ENCODE measurements around the gene LARGE1. TPM values are rescaled to one million over a fixed set of nuclear protein-coding genes. Genes with fewer than 3 reads are reported as not detected.

Gene LARGE1
- total RNA-seq, 1 donor from 2014 or later: 35.7 TPM

DNA sequence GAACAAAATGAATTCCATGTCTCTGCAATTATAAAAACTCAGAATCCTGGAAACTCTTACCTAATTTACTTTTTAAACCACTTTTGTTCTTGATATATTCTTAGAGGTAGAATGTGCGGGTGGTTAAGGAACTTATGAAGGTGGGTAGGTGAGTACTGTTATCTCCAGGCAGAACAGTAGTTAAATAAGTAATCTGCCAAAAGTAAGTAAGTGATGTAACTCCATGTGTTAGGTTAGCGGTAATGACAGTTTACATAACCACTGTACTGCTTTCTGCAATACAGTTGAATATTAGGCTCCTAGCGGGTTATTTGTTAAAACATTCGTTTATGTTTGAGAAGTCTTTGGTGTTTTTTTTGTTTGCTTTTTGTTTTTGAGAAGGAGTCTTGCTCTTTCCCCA, 7.1 kb downstream of the LARGE1 start:
- no peaks in the 10 kb centered on the region for H3K9me3 Mint-ChIP-seq
- no peak overlapping the region for H3K4me3 Mint-ChIP-seq
- TF ChIP-seq, protein P1, sequence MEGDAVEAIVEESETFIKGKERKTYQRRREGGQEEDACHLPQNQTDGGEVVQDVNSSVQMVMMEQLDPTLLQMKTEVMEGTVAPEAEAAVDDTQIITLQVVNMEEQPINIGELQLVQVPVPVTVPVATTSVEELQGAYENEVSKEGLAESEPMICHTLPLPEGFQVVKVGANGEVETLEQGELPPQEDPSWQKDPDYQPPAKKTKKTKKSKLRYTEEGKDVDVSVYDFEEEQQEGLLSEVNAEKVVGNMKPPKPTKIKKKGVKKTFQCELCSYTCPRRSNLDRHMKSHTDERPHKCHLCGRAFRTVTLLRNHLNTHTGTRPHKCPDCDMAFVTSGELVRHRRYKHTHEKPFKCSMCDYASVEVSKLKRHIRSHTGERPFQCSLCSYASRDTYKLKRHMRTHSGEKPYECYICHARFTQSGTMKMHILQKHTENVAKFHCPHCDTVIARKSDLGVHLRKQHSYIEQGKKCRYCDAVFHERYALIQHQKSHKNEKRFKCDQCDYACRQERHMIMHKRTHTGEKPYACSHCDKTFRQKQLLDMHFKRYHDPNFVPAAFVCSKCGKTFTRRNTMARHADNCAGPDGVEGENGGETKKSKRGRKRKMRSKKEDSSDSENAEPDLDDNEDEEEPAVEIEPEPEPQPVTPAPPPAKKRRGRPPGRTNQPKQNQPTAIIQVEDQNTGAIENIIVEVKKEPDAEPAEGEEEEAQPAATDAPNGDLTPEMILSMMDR (IDR thresholded peaks at IDR 0.05; ENCODE audit: unreplicated experiment): no peak
- H3K27ac Mint-ChIP-seq: no peak overlapping the region
- H3K4me1 Mint-ChIP-seq: peaks cover 7% of the 10 kb centered on the region
- peaks cover 5% of the 10 kb centered on the region for H3K27me3 Mint-ChIP-seq (ENCODE audit: low read depth)
- peaks cover 3% of the 10 kb centered on the region for H3K36me3 Mint-ChIP-seq
- DNase-seq (ENCODE audit: low spot score in 2 of 2, unreplicated experiment in 2 of 2): no peak

- H3K9me3 Mint-ChIP-seq: no peaks in the 10 kb centered on the region
- no peak overlapping the region for H3K4me3 Mint-ChIP-seq
- no peak overlapping the region for H3K27ac Mint-ChIP-seq
- peaks cover 2% of the 10 kb centered on the region for H3K4me1 Mint-ChIP-seq
- H3K36me3 Mint-ChIP-seq: peaks cover 3% of the 10 kb centered on the region
- no peaks in the 10 kb centered on the region for H3K27me3 Mint-ChIP-seq (ENCODE audit: low read depth)
- DNase-seq (ENCODE audit: low spot score in 2 of 2, unreplicated experiment in 2 of 2): no peak
- TF ChIP-seq, protein P1 (IDR thresholded peaks at IDR 0.05; ENCODE audit: unreplicated experiment): no peak
These were observed 10.4 kb downstream of the LARGE1 start for GRCh38 chr22:33909911-33910310.

DNA sequence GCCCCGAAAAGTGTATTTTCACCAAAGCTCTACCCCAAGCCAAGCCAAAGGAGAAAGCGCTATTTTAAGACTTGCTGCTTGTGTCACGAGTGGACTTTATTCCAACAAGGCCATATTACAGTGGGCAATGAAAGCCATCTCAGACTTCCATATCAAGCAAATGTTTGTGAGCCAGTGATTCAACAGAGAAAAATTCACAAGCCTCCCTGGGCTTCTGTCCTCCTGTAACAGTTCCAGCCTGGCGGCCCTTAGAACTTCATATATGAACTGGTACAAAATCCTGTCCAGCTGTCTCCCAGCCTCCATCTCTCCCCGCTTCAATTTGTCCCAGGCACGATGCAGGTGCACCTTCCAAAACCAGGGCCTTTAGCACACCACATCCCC, 11.2 kb downstream of the LARGE1 start:
- Mint-ChIP-seq H3K4me3 (no peak overlapping the region), H3K9me3 (no peaks in the 10 kb centered on the region), H3K27me3 (ENCODE audit: low read depth) (no peaks in the 10 kb centered on the region), H3K36me3 (peaks cover 3% of the 10 kb centered on the region), H3K27ac (no peak overlapping the region), H3K4me1 (peaks cover 2% of the 10 kb centered on the region)
- no peak for DNase-seq (ENCODE audit: low spot score in 2 of 2, unreplicated experiment in 2 of 2)
- TF ChIP-seq, protein P1 (IDR thresholded peaks at IDR 0.05; ENCODE audit: unreplicated experiment): no peak

DNA sequence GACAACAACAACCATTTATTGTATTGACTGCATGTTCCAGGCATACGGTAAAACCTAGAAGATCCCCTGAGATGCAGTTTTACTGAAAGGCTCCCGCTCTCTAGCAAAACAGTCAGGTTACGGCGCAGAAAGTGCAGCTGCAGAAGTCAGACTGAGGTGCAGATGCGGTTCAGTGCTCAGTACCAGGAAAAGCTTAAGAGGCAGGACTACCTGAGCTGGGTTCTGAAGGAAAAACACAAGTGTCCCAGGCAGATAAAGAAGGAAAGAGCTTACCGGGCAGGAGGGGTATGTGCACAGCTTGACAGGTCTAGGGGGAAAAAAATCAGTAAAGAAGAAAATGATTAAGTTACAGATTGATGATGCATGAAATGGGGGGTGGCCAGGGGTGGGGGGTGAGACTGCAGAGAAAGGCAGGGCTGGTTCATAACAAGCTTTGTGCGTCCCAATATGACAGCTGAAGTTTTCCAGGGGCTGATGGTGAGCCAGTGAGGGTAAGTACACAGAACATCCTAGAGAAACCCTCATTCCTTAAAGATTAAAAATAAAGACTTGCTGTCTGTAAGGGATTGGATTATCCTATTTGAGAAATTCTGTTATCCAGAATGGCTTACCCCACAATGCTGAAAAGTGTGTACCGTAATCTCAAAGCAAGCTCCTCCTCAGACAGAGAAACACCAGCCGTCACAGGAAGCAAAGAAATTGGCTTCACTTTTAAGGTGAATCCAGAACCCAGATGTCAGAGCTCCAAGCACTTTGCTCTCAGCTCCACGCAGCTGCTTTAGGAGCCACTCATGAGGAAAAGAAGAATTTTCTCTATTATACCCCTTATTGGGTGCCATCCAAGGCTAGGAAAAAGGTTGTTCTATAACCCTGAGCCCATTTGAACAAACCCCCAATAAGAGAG, 11.9 kb downstream of the LARGE1 start:
- H3K36me3 Mint-ChIP-seq: peaks cover 3% of the 10 kb centered on the region
- TF ChIP-seq, protein P1 (IDR thresholded peaks at IDR 0.05; ENCODE audit: unreplicated experiment): no peak
- no peaks in the 10 kb centered on the region for H3K27me3 Mint-ChIP-seq (ENCODE audit: low read depth)
- no peak for DNase-seq (ENCODE audit: low spot score in 2 of 2, unreplicated experiment in 2 of 2)
- H3K27ac Mint-ChIP-seq: no peak overlapping the region
- peaks cover 2% of the 10 kb centered on the region for H3K4me1 Mint-ChIP-seq
- H3K4me3 Mint-ChIP-seq: no peak overlapping the region
- no peaks in the 10 kb centered on the region for H3K9me3 Mint-ChIP-seq

DNA sequence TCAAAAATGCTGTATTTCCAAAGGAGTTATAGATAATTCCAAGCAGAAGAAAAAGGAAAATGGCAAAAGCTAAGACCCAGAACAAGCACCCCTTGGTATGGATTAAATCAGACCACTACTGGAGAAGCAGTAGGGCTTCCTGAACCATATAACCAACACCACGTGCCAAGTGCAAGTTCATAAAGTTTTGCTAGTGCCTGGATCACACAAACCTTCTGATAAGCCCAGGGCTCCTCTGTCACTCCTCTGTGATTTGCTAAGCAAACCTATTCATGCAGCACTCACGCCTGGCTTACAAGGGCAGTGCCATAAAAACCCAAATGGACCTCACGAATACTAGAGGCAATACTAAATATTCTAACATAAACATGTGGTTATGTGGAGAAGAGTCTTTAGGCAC, 13.3 kb downstream of the LARGE1 start:
- TF ChIP-seq, protein P1 (IDR thresholded peaks at IDR 0.05; ENCODE audit: unreplicated experiment): no peak
- H3K36me3 Mint-ChIP-seq: peaks cover 3% of the 10 kb centered on the region
- peaks cover 4% of the 10 kb centered on the region for H3K4me1 Mint-ChIP-seq
- H3K27ac Mint-ChIP-seq: no peak overlapping the region
- H3K27me3 Mint-ChIP-seq (ENCODE audit: low read depth): no peaks in the 10 kb centered on the region
- H3K4me3 Mint-ChIP-seq: no peak overlapping the region
- DNase-seq (ENCODE audit: low spot score in 2 of 2, unreplicated experiment in 2 of 2): no peak
- no peaks in the 10 kb centered on the region for H3K9me3 Mint-ChIP-seq

Data from mesothelial cell of epicardium (in vitro differentiated cells).